Erythroblast (primary cell): ENCODE results near the gene CLDN14.
A peak's percentile ranks its signal among the peaks of the same experiment; 100 is the strongest.

Source experiments
- DNase-seq, 2 experiments: peaks; one replicate each; lab custom pipeline; 2025; lab: John Stamatoyannopoulos, UW
- GATA1 ChIP-seq: IDR thresholded peaks from 2 replicates; pipeline ENCODE4 v1.6.1; 2011; ENCODE audit warnings: low read depth, mild to moderate bottlenecking, control low read depth, low read length, moderate library complexity
- POLR2A ChIP-seq: IDR thresholded peaks from 2 replicates; pipeline ENCODE4 v1.6.1; 2011; ENCODE audit warnings: mild to moderate bottlenecking, low read length

Gene CLDN14

GRCh38 chr21:36510911-36511310 is 31.0 kb upstream of the CLDN14 start:
- TF ChIP-seq GATA1, result no peak
- no peak for TF ChIP-seq POLR2A
- no peak for DNase-seq

- no peak for DNase-seq
- no peak for TF ChIP-seq GATA1
- TF ChIP-seq POLR2A, result no peak
Observed at GRCh38 chr21:36509973-36510664, 30.2 kb upstream of the CLDN14 start.

- DNase-seq, result no peak
- TF ChIP-seq POLR2A, result no peak
- no peak for TF ChIP-seq GATA1
Observed at GRCh38 chr21:36508948-36509347, 29.0 kb upstream of the CLDN14 start.

GRCh38 chr21:36507397-36508018 is 27.6 kb upstream of the CLDN14 start:
- TF ChIP-seq POLR2A, result no peak
- TF ChIP-seq GATA1, result no peak
- no peak for DNase-seq

- no peak for DNase-seq
- TF ChIP-seq GATA1 (no peak), POLR2A (no peak)
Observed at GRCh38 chr21:36506482-36506881, 26.6 kb upstream of the CLDN14 start.

GRCh38 chr21:36504067-36505058 is 24.4 kb upstream of the CLDN14 start:
- DNase-seq, result peak; percentile 50 to 78
- no peak for TF ChIP-seq POLR2A
- TF ChIP-seq GATA1, result no peak

GRCh38 chr21:36502365-36502764 is 22.4 kb upstream of the CLDN14 start:
- TF ChIP-seq GATA1, result no peak
- no peak for TF ChIP-seq POLR2A
- no peak for DNase-seq

- TF ChIP-seq POLR2A, result no peak
- TF ChIP-seq GATA1, result no peak
- DNase-seq, result no peak
Observed at GRCh38 chr21:36501589-36501892, 21.6 kb upstream of the CLDN14 start.

GRCh38 chr21:36499578-36500471 is 19.9 kb upstream of the CLDN14 start:
- DNase-seq, result no peak
- no peak for TF ChIP-seq GATA1
- TF ChIP-seq POLR2A, result no peak

- DNase-seq, result no peak
Observed at GRCh38 chr21:36494557-36494956, 14.6 kb upstream of the CLDN14 start.

GRCh38 chr21:36491209-36491910 is 11.4 kb upstream of the CLDN14 start:
- TF ChIP-seq GATA1 (no peak), POLR2A (no peak)
- no peak for DNase-seq

More at GRCh38 chr21:36494557-36494956, 14.6 kb upstream of the CLDN14 start:
- TF ChIP-seq POLR2A (no peak), GATA1 (no peak)

GRCh38 chr21:36489776-36490165 is 9.8 kb upstream of the CLDN14 start:
- no peak for DNase-seq
- no peak for TF ChIP-seq GATA1
- no peak for TF ChIP-seq POLR2A
